Measurements from ENCODE around the gene HHEX. TPM values are rescaled to one million over a fixed set of nuclear protein-coding genes. Genes with fewer than 3 reads are reported as not detected.
"Not testable (repeated sequence)": the region's sequence is repeated elsewhere in the genome, so short reads cannot be mapped to it uniquely, and the experiment has no call there.

The HHEX gene
- total RNA-seq, 1 donor from 2014 or later: 0.19 TPM

DNA sequence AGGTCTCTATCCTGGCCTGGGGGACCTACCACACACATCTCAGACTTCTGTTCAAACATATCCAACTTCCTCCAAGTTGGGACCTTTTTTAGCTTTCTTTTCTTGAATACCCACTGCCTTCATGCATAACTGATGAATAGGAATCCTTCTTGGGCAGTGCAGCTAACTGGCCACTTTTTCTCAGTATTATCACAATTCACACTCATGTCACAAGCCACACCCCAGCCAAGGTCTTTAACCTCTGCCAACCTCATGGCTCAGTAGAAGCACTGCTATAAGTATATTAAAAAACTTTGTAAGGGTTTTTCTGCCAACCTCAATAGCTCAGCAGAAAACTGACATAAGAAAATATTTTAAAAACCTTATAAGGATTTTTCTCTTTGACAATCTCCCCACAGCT, 44.5 kb downstream of the HHEX start:
- Mint-ChIP-seq H3K9me3 (peaks cover under 1% of the 10 kb centered on the region), H3K4me1 (no peaks in the 10 kb centered on the region), H3K36me3 (ENCODE audit: low read depth) (no peaks in the 10 kb centered on the region), H3K4me3 (no peak overlapping the region), H3K27me3 (peaks cover 8% of the 10 kb centered on the region), H3K27ac (no peak overlapping the region)
- intact Hi-C loops (cut with micrococcal nuclease): no loop called here
- no peak for DNase-seq

DNA sequence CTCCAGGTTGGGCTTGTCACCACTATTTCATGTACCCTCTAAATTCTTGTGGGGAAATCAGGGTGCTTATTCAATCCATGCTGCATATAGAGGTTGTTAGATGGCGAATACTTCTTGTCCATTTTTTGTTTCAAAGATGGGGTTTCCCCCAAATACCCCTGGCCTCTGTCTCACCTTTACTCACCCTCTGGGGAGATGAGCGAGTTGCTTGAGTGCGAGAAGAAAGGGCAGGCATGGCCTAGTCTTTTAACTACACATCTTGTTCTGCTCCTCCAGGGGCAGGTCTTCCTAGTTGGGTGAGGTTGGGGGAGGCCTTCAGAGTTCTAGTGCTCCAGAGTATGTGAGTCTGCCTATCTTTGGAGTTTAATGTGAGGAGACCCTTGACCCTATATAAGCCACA, 46.2 kb downstream of the HHEX start:
- peaks cover 5% of the 10 kb centered on the region for H3K9me3 Mint-ChIP-seq
- intact Hi-C loops (cut with micrococcal nuclease): no loop called here

DNA sequence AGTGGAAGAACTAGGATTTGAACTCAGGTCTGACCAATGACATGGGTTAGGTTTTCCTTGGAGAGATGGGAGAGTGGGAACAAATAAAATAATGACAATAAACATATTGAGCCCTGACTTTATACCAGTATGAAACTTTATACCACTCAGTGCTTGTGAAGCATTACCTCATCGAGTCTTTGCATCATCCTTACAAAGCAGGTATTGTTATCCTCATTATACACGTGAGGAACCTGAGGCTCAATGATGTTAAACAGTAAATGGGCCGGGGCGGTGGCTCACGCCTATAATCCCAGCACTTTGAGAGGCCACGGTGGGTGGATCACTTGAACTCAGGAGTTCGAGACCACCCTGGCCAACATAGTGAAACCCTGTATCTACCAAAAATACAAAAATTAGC, 47.7 kb downstream of the HHEX start:
- peaks cover 5% of the 10 kb centered on the region for H3K9me3 Mint-ChIP-seq
- no peak overlapping the region for H3K27ac Mint-ChIP-seq
- intact Hi-C loops (cut with micrococcal nuclease): no loop called here
- peaks cover 16% of the 10 kb centered on the region for H3K27me3 Mint-ChIP-seq
- no peak for DNase-seq
- no peaks in the 10 kb centered on the region for H3K36me3 Mint-ChIP-seq (ENCODE audit: low read depth)
- H3K4me1 Mint-ChIP-seq: peaks cover 2% of the 10 kb centered on the region
- H3K4me3 Mint-ChIP-seq: no peak overlapping the region

More for the DNA sequence above, 46.2 kb downstream of the HHEX start:
- Mint-ChIP-seq H3K4me3 (no peak overlapping the region), H3K27me3 (peaks cover 13% of the 10 kb centered on the region), H3K27ac (no peak overlapping the region), H3K4me1 (no peaks in the 10 kb centered on the region), H3K36me3 (ENCODE audit: low read depth) (no peaks in the 10 kb centered on the region)
- no peak for DNase-seq

DNA sequence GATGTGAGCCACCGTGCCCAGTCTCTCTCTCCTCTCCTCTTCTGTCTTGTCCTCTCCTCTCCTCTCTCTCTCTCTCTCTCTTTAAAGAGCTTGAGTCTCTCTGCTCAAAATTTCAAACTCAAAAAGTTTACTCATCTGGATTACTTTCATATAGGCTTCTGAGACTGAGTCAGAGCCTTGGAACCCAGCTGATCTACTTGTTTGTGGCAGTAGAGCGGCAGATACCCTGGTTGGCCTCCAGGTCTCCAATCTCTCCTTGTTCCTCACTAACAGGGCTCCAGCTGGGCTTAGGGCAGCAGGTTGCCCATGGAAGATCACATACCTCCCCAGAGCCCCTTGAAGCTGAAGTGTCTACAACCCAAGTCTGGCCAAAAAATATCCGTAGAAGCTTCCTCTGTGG, 51.0 kb downstream of the HHEX start:
- Mint-ChIP-seq H3K9me3 (peaks cover 5% of the 10 kb centered on the region), H3K36me3 (ENCODE audit: low read depth) (no peaks in the 10 kb centered on the region), H3K27ac (no peak overlapping the region), H3K27me3 (peaks cover 17% of the 10 kb centered on the region), H3K4me3 (no peak overlapping the region), H3K4me1 (peaks cover 2% of the 10 kb centered on the region)
- DNase-seq: no peak
- intact Hi-C loops (cut with micrococcal nuclease): no loop called here

DNA sequence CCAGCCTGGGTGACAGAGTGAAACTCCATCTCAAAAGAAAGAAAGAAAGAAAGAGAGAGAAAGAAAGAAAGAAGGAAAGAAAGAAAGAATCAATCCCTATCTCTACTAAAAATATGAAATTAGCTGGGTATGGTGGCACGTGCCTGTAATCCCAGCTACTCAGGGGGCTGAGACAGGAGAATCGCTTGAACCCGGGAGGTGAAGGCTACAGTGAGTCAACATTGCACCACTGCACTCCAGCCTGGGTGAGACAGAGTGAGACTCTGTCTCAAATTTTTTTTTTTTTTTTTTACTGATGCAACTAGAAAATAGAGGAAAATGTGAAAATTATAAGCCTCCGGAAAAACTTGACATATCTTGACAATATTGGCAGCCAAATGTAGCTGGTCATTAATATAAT, 52.0 kb downstream of the HHEX start:
- H3K36me3 Mint-ChIP-seq (ENCODE audit: low read depth); H3K9me3 Mint-ChIP-seq; H3K4me3 Mint-ChIP-seq; intact Hi-C loops (cut with micrococcal nuclease); DNase-seq; H3K4me1 Mint-ChIP-seq; H3K27ac Mint-ChIP-seq: not testable (repeated sequence)
- H3K27me3 Mint-ChIP-seq: peaks cover 17% of the 10 kb centered on the region

DNA sequence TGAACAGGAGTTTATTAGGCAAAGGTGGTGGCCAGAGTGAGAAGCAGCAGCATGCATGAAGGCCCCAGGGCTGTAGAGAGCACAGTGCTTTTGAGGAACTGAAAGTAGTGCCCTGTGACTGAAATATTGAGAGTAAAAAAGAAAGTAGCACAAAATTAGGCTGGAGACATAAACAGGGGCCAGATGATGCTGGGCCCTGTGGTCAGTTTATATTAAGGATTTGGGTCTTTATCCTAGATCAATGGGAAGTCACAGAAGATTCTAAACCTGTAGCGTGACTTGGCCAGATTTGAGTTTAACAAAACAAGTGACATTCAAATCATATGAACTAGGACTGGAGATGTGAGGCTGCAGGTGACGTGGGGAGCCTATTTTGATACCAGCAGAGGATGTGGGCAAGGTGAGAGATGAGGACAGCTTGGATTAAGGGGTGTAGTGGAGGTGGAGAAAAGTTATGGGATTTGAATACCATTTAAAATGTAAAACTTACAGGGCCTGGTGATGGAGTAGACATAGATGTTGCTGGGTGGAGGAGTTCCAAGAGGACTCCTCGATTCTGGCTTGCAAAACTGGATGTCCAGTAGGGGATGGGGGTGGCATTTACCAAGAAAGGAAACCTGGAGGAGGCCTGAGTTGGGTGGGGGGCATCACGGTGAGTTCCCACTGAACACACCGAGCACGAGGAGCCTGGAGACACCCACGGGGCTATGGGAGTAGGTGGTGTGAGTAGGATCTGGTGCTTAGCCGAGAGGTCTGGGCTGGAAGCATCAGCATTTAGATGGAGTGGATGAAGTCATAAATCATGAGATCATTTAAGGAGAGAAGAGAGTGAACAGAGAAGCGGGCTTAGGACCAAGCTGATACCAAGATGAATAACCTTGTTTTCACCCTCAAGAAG, 52.8 kb downstream of the HHEX start:
- no peaks in the 10 kb centered on the region for H3K36me3 Mint-ChIP-seq (ENCODE audit: low read depth)
- intact Hi-C loops (cut with micrococcal nuclease): no loop called here
- no peak overlapping the region for H3K4me3 Mint-ChIP-seq
- H3K9me3 Mint-ChIP-seq: peaks cover 5% of the 10 kb centered on the region
- peaks cover 7% of the 10 kb centered on the region for H3K4me1 Mint-ChIP-seq
- H3K27me3 Mint-ChIP-seq: peaks cover 17% of the 10 kb centered on the region
- no peak for DNase-seq
- no peak overlapping the region for H3K27ac Mint-ChIP-seq

Other genes with a start within 250 kb of the HHEX start
- gene IDE, start 115.9 kb upstream of the HHEX start, total RNA-seq: 47.9 and 50.2 TPM in 2 replicates
- gene KIF11, start 96.8 kb upstream of the HHEX start, total RNA-seq: 39.0 and 39.9 TPM in 2 replicates
- 13.1 and 14.2 TPM in 2 replicates for gene EXOC6, start 158.6 kb downstream of the HHEX start, total RNA-seq

Measured in activated CD4-positive, alpha-beta T cell treated with anti-CD3 and anti-CD28 coated beads, Interleukin-2, amount 10 ng/mL, durations not matched to agents 24 days and 14 days (primary cell).